ENCODE data around the gene IL5. TPM values are rescaled to one million over a fixed set of nuclear protein-coding genes. Genes with fewer than 3 reads are reported as not detected.
"Not testable (repeated sequence)": the region's sequence is repeated elsewhere in the genome, so short reads cannot be mapped to it uniquely, and the experiment has no call there.

The IL5 gene
- total RNA-seq, 1 donor from 2014 or later, result not detected

GRCh38 chr5:132526290-132526973 is 16.9 kb downstream of the IL5 start:
- DNase-seq (ENCODE audit: extremely low spot score in 2 of 2), result no peak
- Histone ChIP-seq H3K27me3 (no peaks in the 10 kb centered on the region), H3K4me1 (no peaks in the 10 kb centered on the region), H3K4me3 (no peak overlapping the region), H3K9me3 (no peaks in the 10 kb centered on the region), H3K27ac (no peak overlapping the region), H3K36me3 (no peaks in the 10 kb centered on the region)
- TF ChIP-seq POLR2A (IDR thresholded peaks at IDR 0.05), result no peak
- TF ChIP-seq POLR2AphosphoS5 (IDR thresholded peaks at IDR 0.05; ENCODE audit: insufficient read depth in 1 of 2, low read depth in 1 of 2), result no peak
- TF ChIP-seq CTCF (IDR thresholded peaks at IDR 0.05), result peak; percentile 35 to 80 (median 79)
- intact Hi-C loops (cut with DNase I), result no loop called here

- no peaks in the 10 kb centered on the region for H3K4me1 ChIP-seq
- H3K27ac ChIP-seq, result no peak overlapping the region
- no peaks in the 10 kb centered on the region for H3K36me3 ChIP-seq
- TF ChIP-seq POLR2A (IDR thresholded peaks at IDR 0.05) (no peak), CTCF (IDR thresholded peaks at IDR 0.05) (no peak), POLR2AphosphoS5 (IDR thresholded peaks at IDR 0.05; ENCODE audit: insufficient read depth in 1 of 2, low read depth in 1 of 2) (no peak)
- H3K4me3 ChIP-seq, result no peak overlapping the region
- intact Hi-C loops (cut with DNase I), result no loop called here
- H3K9me3 ChIP-seq, result no peaks in the 10 kb centered on the region
- no peak for DNase-seq (ENCODE audit: extremely low spot score in 2 of 2)
- no peaks in the 10 kb centered on the region for H3K27me3 ChIP-seq
Measured at GRCh38 chr5:132525299-132525724, 18.0 kb downstream of the IL5 start.

- H3K36me3 ChIP-seq; H3K9me3 ChIP-seq; H3K4me3 ChIP-seq; H3K4me1 ChIP-seq; H3K27ac ChIP-seq; H3K27me3 ChIP-seq; intact Hi-C loops (cut with DNase I); DNase-seq (ENCODE audit: extremely low spot score in 2 of 2): not testable (repeated sequence)
Measured at GRCh38 chr5:132524877-132525276, 18.4 kb downstream of the IL5 start.

GRCh38 chr5:132522067-132522466 is 21.3 kb downstream of the IL5 start:
- DNase-seq (ENCODE audit: extremely low spot score in 2 of 2); intact Hi-C loops (cut with DNase I); H3K27ac ChIP-seq; H3K4me1 ChIP-seq; H3K27me3 ChIP-seq; H3K4me3 ChIP-seq; H3K36me3 ChIP-seq; H3K9me3 ChIP-seq: not testable (repeated sequence)

- H3K36me3 ChIP-seq; H3K9me3 ChIP-seq; H3K27me3 ChIP-seq; H3K4me3 ChIP-seq; DNase-seq (ENCODE audit: extremely low spot score in 2 of 2); H3K4me1 ChIP-seq; intact Hi-C loops (cut with DNase I); H3K27ac ChIP-seq: not testable (repeated sequence)
Measured at GRCh38 chr5:132513618-132514336, 29.5 kb downstream of the IL5 start.

GRCh38 chr5:132510076-132510475 is 33.2 kb downstream of the IL5 start:
- Histone ChIP-seq H3K27ac (no peak overlapping the region), H3K9me3 (no peaks in the 10 kb centered on the region), H3K4me1 (peaks cover 8% of the 10 kb centered on the region), H3K27me3 (no peaks in the 10 kb centered on the region), H3K36me3 (no peaks in the 10 kb centered on the region), H3K4me3 (no peak overlapping the region)
- no peak for DNase-seq (ENCODE audit: extremely low spot score in 2 of 2)
- intact Hi-C loops (cut with DNase I), result no loop called here
- TF ChIP-seq CTCF (IDR thresholded peaks at IDR 0.05) (no peak), POLR2A (IDR thresholded peaks at IDR 0.05) (no peak), POLR2AphosphoS5 (IDR thresholded peaks at IDR 0.05; ENCODE audit: insufficient read depth in 1 of 2, low read depth in 1 of 2) (no peak)

Data from vagina (tissue), 2 donors.